ENCODE measurements around the gene SLC37A4.

SLC37A4 gene

DNA sequence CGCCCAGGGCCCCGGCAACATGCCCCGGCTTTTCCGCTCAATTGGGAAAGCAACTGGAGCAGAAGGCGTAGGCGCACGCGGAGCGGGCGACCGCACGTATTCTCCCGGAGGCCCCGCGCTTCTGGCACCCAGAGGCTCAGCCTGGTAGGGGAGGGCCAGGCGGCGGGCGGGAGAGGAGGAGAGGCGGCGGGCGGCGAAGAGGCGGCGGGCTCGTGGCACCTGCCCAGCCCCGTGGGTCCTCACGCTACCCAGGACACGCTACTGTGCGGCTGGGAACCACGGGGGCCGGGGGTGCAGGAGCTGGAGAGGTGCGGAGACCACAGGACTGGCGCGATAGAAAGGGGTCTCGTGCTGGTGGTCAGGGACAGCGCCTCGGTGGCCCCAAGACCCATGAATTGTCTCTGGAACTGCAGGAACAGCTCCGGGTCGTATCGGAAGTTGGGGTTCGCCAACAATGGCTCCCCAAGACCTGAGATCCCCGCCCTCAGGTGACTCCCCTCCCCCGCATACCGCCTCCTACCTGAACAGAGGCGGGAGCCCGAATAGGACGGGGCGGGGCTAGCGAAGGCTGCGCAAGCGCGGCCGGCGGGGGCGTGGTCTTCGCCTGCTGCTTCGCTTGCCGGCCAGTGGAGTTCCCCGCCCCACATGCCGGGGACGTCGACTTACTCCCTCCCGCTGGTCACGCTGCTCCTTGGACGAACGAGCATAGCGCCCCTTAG, at the start of gene SLC37A4:
SLC37A4 (minus strand) TSS at position 549 of the 719 bp plus-strand sequence.
- peak within 1 kb of the TSS; percentile 97 for H3K27ac ChIP-seq
- DNase-seq = peak; percentile 99
- no peaks in the 10 kb centered on the region for H3K9me3 ChIP-seq (ENCODE audit: severe bottlenecking)
- TF ChIP-seq, protein P1, sequence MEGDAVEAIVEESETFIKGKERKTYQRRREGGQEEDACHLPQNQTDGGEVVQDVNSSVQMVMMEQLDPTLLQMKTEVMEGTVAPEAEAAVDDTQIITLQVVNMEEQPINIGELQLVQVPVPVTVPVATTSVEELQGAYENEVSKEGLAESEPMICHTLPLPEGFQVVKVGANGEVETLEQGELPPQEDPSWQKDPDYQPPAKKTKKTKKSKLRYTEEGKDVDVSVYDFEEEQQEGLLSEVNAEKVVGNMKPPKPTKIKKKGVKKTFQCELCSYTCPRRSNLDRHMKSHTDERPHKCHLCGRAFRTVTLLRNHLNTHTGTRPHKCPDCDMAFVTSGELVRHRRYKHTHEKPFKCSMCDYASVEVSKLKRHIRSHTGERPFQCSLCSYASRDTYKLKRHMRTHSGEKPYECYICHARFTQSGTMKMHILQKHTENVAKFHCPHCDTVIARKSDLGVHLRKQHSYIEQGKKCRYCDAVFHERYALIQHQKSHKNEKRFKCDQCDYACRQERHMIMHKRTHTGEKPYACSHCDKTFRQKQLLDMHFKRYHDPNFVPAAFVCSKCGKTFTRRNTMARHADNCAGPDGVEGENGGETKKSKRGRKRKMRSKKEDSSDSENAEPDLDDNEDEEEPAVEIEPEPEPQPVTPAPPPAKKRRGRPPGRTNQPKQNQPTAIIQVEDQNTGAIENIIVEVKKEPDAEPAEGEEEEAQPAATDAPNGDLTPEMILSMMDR (IDR thresholded peaks at IDR 0.05; ENCODE audit: low read depth, low read length) = peak; percentile 92
- no peaks in the 10 kb centered on the region for H3K27me3 ChIP-seq (ENCODE audit: insufficient read depth, low read depth, severe bottlenecking)
- peaks cover 40% of the 10 kb centered on the region for H3K36me3 ChIP-seq
- peak within 1 kb of the TSS; percentile 73 for H3K4me3 ChIP-seq (ENCODE audit: low read depth, low read length)

DNA sequence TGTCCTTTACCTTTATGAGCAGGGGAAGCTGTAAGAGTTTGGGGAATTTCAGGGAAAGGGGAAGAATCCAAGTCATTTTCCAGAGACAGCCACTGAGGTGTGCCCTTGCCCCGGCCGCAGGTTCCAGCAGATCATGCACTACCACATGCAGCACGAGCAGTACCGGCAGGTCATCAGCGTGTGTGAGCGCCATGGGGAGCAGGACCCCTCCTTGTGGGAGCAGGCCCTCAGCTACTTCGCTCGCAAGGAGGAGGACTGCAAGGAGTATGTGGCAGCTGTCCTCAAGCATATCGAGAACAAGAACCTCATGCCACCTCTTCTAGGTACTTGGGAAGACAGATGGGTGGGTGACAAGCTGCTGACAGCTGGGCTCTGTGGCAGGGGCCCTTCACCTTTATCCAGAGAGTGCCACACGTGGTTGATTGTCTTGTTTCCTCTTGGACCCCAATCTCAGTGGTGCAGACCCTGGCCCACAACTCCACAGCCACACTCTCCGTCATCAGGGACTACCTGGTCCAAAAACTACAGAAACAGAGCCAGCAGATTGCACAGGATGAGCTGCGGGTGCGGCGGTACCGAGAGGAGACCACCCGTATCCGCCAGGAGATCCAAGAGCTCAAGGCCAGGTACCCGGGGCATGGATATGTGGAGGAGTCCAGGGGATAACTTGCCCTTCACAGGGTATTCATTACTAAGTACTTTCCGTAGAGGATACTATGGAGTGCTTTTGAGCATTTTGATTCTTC, 48.2 kb upstream of the SLC37A4 start:
- no peak for DNase-seq
- Histone ChIP-seq H3K9me3 (ENCODE audit: severe bottlenecking) (no peaks in the 10 kb centered on the region), H3K27ac (no peak overlapping the region), H3K27me3 (ENCODE audit: insufficient read depth, low read depth, severe bottlenecking) (no peaks in the 10 kb centered on the region), H3K4me3 (ENCODE audit: low read depth, low read length) (no peak overlapping the region), H3K36me3 (peaks cover 73% of the 10 kb centered on the region)
- TF ChIP-seq, protein P1 (IDR thresholded peaks at IDR 0.05; ENCODE audit: low read depth, low read length) = no peak

DNA sequence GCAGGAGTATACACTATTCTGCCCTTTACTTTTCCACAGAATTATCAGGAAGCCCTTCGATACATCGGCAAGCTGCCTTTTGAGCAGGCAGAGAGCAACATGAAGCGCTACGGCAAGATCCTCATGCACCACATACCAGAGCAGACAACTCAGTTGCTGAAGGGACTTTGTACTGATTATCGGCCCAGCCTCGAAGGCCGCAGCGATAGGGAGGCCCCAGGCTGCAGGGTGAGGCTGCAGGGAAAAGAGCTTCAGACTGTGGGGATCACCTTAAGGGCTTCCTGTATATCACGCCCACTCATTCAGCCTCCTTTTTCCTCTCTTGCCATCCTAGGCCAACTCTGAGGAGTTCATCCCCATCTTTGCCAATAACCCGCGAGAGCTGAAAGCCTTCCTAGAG, 47.2 kb upstream of the SLC37A4 start:
- Histone ChIP-seq H3K9me3 (ENCODE audit: severe bottlenecking) (no peaks in the 10 kb centered on the region), H3K27me3 (ENCODE audit: insufficient read depth, low read depth, severe bottlenecking) (no peaks in the 10 kb centered on the region), H3K27ac (no peak overlapping the region), H3K36me3 (peaks cover 83% of the 10 kb centered on the region), H3K4me3 (ENCODE audit: low read depth, low read length) (no peak overlapping the region)
- TF ChIP-seq, protein P1 (IDR thresholded peaks at IDR 0.05; ENCODE audit: low read depth, low read length) = no peak
- no peak for DNase-seq

DNA sequence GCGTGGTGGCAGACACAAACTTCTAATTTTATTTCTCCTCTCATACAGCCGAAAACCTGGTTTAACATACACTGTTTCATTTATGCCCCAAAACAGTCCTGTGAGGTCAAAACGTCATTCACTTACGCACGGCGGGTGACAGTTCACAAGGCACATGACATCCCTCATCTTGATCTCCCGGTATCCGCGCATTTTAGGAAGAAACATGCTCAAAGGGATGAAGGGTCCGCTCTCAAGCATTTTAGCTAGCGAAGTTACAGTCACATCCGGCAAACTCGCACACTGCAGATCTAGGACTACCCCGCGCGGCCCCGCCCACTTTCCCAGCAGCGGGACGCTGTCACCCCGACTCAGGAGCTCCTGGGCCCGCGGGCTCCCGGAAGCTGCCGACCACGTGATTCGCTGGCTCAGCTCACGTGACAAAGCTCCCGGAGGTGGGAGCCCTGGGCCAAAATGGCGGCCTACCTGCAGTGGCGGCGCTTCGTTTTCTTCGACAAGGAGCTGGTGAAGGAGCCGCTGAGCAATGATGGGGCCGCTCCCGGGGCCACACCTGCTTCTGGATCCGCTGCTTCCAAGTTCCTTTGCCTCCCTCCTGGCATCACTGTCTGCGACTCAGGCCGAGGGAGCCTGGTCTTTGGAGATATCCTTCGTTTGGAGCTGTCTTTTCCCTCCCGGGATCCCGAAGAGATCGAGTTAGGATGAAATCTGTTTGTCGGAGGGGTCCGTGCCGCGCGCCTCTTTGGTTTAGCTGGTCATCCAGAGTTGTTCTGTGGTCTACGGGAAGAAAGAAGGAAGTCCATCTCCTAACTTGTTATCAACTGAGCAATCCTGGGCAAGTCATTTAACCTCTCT, 36.9 kb upstream of the SLC37A4 start, which contains the start of gene VPS11:
VPS11 (plus strand) TSS at position 448 of the 852 bp plus-strand sequence; CDS start at position 454, 6 bp downstream.
- Histone ChIP-seq H3K4me3 (ENCODE audit: low read depth, low read length) (peak within 1 kb of the TSS; percentile 80), H3K27ac (peak within 1 kb of the TSS; percentile 81), H3K36me3 (peaks cover 23% of the 10 kb centered on the region), H3K9me3 (ENCODE audit: severe bottlenecking) (no peaks in the 10 kb centered on the region), H3K27me3 (ENCODE audit: insufficient read depth, low read depth, severe bottlenecking) (no peaks in the 10 kb centered on the region)
- TF ChIP-seq, protein P1 (IDR thresholded peaks at IDR 0.05; ENCODE audit: low read depth, low read length) = no peak
- DNase-seq = peak; percentile 97

DNA sequence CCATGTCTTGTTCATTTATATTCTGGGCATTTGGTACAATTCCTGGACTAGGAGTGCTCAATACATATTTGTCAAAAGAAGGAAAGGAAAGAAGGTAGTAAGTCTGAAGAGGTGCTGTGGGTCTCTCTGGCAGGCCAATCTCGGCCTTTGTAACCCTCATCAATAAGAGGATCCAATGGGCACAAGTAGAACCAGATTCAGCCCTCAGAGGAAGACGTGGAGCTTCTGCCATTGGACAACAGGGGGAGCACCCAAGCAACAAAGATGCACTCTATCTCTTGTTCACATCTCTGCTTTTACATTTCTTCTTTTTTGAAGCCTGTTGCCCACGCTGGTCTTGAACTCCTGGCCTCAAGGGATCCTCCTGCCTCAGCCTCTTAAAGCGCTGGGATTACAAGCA, 34.7 kb upstream of the SLC37A4 start:
- DNase-seq = peak; percentile 52
- TF ChIP-seq, protein P1 (IDR thresholded peaks at IDR 0.05; ENCODE audit: low read depth, low read length) = peak; percentile 76
- H3K36me3 ChIP-seq = peaks cover 11% of the 10 kb centered on the region

More for the DNA sequence above, 34.7 kb upstream of the SLC37A4 start:
- no peak overlapping the region for H3K27ac ChIP-seq
- no peaks in the 10 kb centered on the region for H3K9me3 ChIP-seq (ENCODE audit: severe bottlenecking)
- no peak overlapping the region for H3K4me3 ChIP-seq (ENCODE audit: low read depth, low read length)
- no peaks in the 10 kb centered on the region for H3K27me3 ChIP-seq (ENCODE audit: insufficient read depth, low read depth, severe bottlenecking)

Data from WERI-Rb-1 (cell line).